H9 (cell line): ENCODE measurements around the gene GGACT. TPM values are rescaled to one million over a fixed set of nuclear protein-coding genes. Genes with fewer than 3 reads are reported as not detected.

Source experiments
- DNase-seq: peaks from one replicate; pipeline ENCODE4 v3.0.0-alpha.2; 2017
- H2AFZ ChIP-seq: one replicate; pipeline ENCODE4 v1.6.1; 2013; ENCODE audit warnings: mild to moderate bottlenecking, low read length, control low read depth, moderate library complexity
- H2AK5ac ChIP-seq: 2 replicates; pipeline ENCODE4 v1.6.1; 2013; ENCODE audit warnings: low read length, control low read depth, mixed read lengths; ENCODE audit not compliant: insufficient read length
- H2BK120ac ChIP-seq: one replicate; pipeline ENCODE4 v1.6.1; 2013; ENCODE audit warnings: low read depth, mild to moderate bottlenecking, low read length, control low read depth, inconsistent platforms; ENCODE audit not compliant: poor library complexity, severe bottlenecking
- H2BK12ac ChIP-seq: 2 replicates; pipeline ENCODE4 v1.6.1; 2013; ENCODE audit warnings: low read length, control low read depth, mixed read lengths, low read depth; ENCODE audit not compliant: insufficient read length
- H2BK15ac ChIP-seq: 2 replicates; pipeline ENCODE4 v1.6.1; 2013; ENCODE audit warnings: low read depth, low read length, control low read depth
- H2BK20ac ChIP-seq: one replicate; pipeline ENCODE4 v1.6.1; 2013; ENCODE audit warnings: low read depth, mild to moderate bottlenecking, low read length, control low read depth, inconsistent platforms; ENCODE audit not compliant: poor library complexity, severe bottlenecking
- H2BK5ac ChIP-seq: 2 replicates; pipeline ENCODE4 v1.6.1; 2013; ENCODE audit warnings: low read length, control low read depth, mixed read lengths; ENCODE audit not compliant: insufficient read length
- H3K14ac ChIP-seq: 2 replicates; pipeline ENCODE4 v1.6.1; 2013; ENCODE audit warnings: low read length, control low read depth; ENCODE audit not compliant: insufficient read depth
- H3K18ac ChIP-seq: 2 replicates; pipeline ENCODE4 v1.6.1; 2013; ENCODE audit warnings: low read depth, mild to moderate bottlenecking, mixed read lengths, low read length, control low read depth; ENCODE audit not compliant: insufficient read length
- H3K23ac ChIP-seq: 2 replicates; pipeline ENCODE4 v1.6.1; 2013; ENCODE audit warnings: low read length, control low read depth, mixed read lengths, low read depth; ENCODE audit not compliant: insufficient read length
- H3K23me2 ChIP-seq: 2 replicates; pipeline ENCODE4 v1.6.1; 2013; ENCODE audit warnings: low read depth, mild to moderate bottlenecking, mixed read lengths, low read length, control low read depth; ENCODE audit not compliant: insufficient read length, poor library complexity, severe bottlenecking
- H3K27ac ChIP-seq: 2 replicates; pipeline ENCODE4 v1.5.1; 2013; ENCODE audit warnings: low read length, control low read depth, mixed read lengths, low read depth; ENCODE audit not compliant: insufficient read length
- H3K27me3 ChIP-seq: 2 replicates; pipeline ENCODE4 v1.6.1; 2013; ENCODE audit warnings: low read length, control low read depth, inconsistent platforms; ENCODE audit not compliant: insufficient read depth
- H3K4ac ChIP-seq: 2 replicates; pipeline ENCODE4 v1.6.1; 2013; ENCODE audit warnings: low read depth, mild to moderate bottlenecking, control low read depth, inconsistent platforms, low read length, moderate library complexity
- H3K4me1 ChIP-seq: 2 replicates; pipeline ENCODE4 v1.6.1; 2013; ENCODE audit warnings: low read length, control low read depth, inconsistent platforms; ENCODE audit not compliant: insufficient read depth
- H3K4me2 ChIP-seq: 2 replicates; pipeline ENCODE4 v1.6.1; 2013; ENCODE audit warnings: low read length, control low read depth, mixed read lengths; ENCODE audit not compliant: insufficient read length, insufficient read depth
- H3K56ac ChIP-seq: 2 replicates; pipeline ENCODE4 v1.6.1; 2013; ENCODE audit warnings: low read depth, mild to moderate bottlenecking, mixed read lengths, low read length, control low read depth; ENCODE audit not compliant: insufficient read length
- H3K79me1 ChIP-seq: 2 replicates; pipeline ENCODE4 v1.6.1; 2013; ENCODE audit warnings: low read depth, mild to moderate bottlenecking, moderate library complexity, low read length, control low read depth, inconsistent platforms; ENCODE audit not compliant: insufficient read depth, poor library complexity, severe bottlenecking
- H3K79me2 ChIP-seq: 2 replicates; pipeline ENCODE4 v1.6.1; 2013; ENCODE audit warnings: low read length, control low read depth, inconsistent platforms; ENCODE audit not compliant: insufficient read depth
- H3K9ac ChIP-seq: 2 replicates; pipeline ENCODE4 v1.6.1; 2013; ENCODE audit warnings: low read length, control low read depth, mixed read lengths; ENCODE audit not compliant: insufficient read length; ENCODE audit errors: extremely low read depth
- H3K9me3 ChIP-seq: one replicate; pipeline ENCODE4 v1.6.1; 2013; ENCODE audit warnings: low read depth, low read length, inconsistent platforms; ENCODE audit not compliant: control insufficient read depth
- H3T11ph ChIP-seq: one replicate; pipeline ENCODE4 v1.6.1; 2013; ENCODE audit warnings: mild to moderate bottlenecking, low read length, control low read depth, inconsistent platforms
- H4K20me1 ChIP-seq: one replicate; pipeline ENCODE4 v1.6.1; 2013; ENCODE audit not compliant: control insufficient read depth, insufficient read length, insufficient read depth
- H4K5ac ChIP-seq: 2 replicates; pipeline ENCODE4 v1.6.1; 2013; ENCODE audit warnings: low read depth, mild to moderate bottlenecking, mixed read lengths, low read length, control low read depth; ENCODE audit not compliant: insufficient read length
- H4K8ac ChIP-seq: replicated peaks from 2 replicates; pipeline ENCODE4 v1.6.1; 2013; ENCODE audit warnings: low read length, control low read depth, mixed read lengths, low read depth; ENCODE audit not compliant: insufficient read length
- H4K91ac ChIP-seq: 2 replicates; pipeline ENCODE4 v1.6.1; 2013; ENCODE audit warnings: low read depth, mild to moderate bottlenecking, moderate library complexity, mixed read lengths, low read length, control low read depth; ENCODE audit not compliant: insufficient read length
- H3K27ac Mint-ChIP-seq, 3 experiments: 2 replicates in 2 of 3; 3 replicates in 1 of 3; pipeline ENCODE4 v1.8.0; 2020 to 2021; ENCODE audit warnings: mixed read lengths in 3 of 3, mild to moderate bottlenecking in 1 of 3, moderate library complexity in 1 of 3
- H3K27me3 Mint-ChIP-seq: 2 replicates; pipeline ENCODE4 v1.8.0; 2021; ENCODE audit warnings: low read depth, mild to moderate bottlenecking, moderate library complexity, mixed read lengths
- H3K36me3 Mint-ChIP-seq, 3 experiments: 2 replicates in 2 of 3; 3 replicates in 1 of 3; pipeline ENCODE4 v1.8.0; 2020 to 2021; ENCODE audit warnings: low read depth in 3 of 3, mixed read lengths in 3 of 3; ENCODE audit not compliant: insufficient read depth in 1 of 3
- H3K4me1 Mint-ChIP-seq, 2 experiments: 2 replicates each; pipeline ENCODE4 v1.8.0; 2020; ENCODE audit warnings: mixed read lengths in 2 of 2
- H3K4me3 Mint-ChIP-seq, 2 experiments: 2 replicates in 1 of 2; 3 replicates in 1 of 2; pipeline ENCODE4 v1.8.0; 2020 to 2021; ENCODE audit warnings: mild to moderate bottlenecking in 2 of 2, mixed read lengths in 2 of 2, moderate library complexity in 1 of 2
- H3K9me3 Mint-ChIP-seq, 2 experiments: 2 replicates in 1 of 2; 3 replicates in 1 of 2; pipeline ENCODE4 v1.8.0; 2020; ENCODE audit warnings: mild to moderate bottlenecking in 2 of 2, mixed read lengths in 2 of 2, moderate library complexity in 1 of 2
- CTCF ChIP-seq: fragments of 200-600 bp; sonication (generic); conservative IDR thresholded peaks from 3 replicates; pipeline ENCODE4 v1.8.0; 2021; ENCODE audit warnings: antibody characterized with exemption, mild to moderate bottlenecking
- WGBS: extraction: QIAGEN DNeasy Blood & Tissue Kit; methylation state at CpG from one replicate; pipeline ENCODE4 v1.1.7; 2013; ENCODE audit warnings: missing lambda C conversion rate, low lambda C conversion rate, mixed read lengths; ENCODE audit not compliant: insufficient read length; ENCODE audit errors: extremely low coverage; 5-methylcytosine and 5-hydroxymethylcytosine counted together
- total RNA-seq: library from RNA; stranded (reverse); gene quantifications from 2 replicates; pipeline ENCODE4 v1.2.1, GENCODE V29; 2021

GGACT gene
- total RNA-seq, 1 experiment from 2014 or later: 1.3 TPM

GRCh38 chr13:100634696-100635095 lies 46.1 kb upstream of the GGACT start:
- H2BK12ac ChIP-seq: no peak overlapping the region
- Mint-ChIP-seq H3K9me3 (no peaks in the 10 kb centered on the region), H3K4me1 (peaks cover 8 to 9% of the 10 kb centered on the region in 2 experiments), H3K36me3 (peaks cover 32 to 57% (median 50%) of the 10 kb centered on the region in 3 experiments; a peak in 6 of 7 replicates), H3K27ac (peak overlapping the region in 2 of 3 experiments; percentile 63 to 78; a peak in 1 of 7 replicates), H3K4me3 (no peak overlapping the region), H3K27me3 (no peaks in the 10 kb centered on the region)
- no peak overlapping the region for H2BK120ac ChIP-seq
- H4K91ac ChIP-seq: no peak overlapping the region
- no peak overlapping the region for H3K4ac ChIP-seq
- no peak overlapping the region for H3K14ac ChIP-seq
- H3K79me2 ChIP-seq: no peaks in the 10 kb centered on the region
- H3T11ph ChIP-seq: no peak overlapping the region
- WGBS: no CpG with 5 or more reads among the region's 12 CpGs
- H3K9ac ChIP-seq: no peak overlapping the region
- no peak overlapping the region for H3K18ac ChIP-seq
- H3K56ac ChIP-seq: no peak overlapping the region
- no peak overlapping the region for H2BK5ac ChIP-seq
- TF ChIP-seq CTCF: no peak
- no peaks in the 10 kb centered on the region for H3K4me1 ChIP-seq
- no peaks in the 10 kb centered on the region for H3K23me2 ChIP-seq
- no peaks in the 10 kb centered on the region for H4K20me1 ChIP-seq
- no peak overlapping the region for H3K4me2 ChIP-seq
- no peak overlapping the region for H2BK15ac ChIP-seq
- H3K9me3 ChIP-seq: no peaks in the 10 kb centered on the region
- no peak overlapping the region for H4K8ac ChIP-seq
- no peak for DNase-seq
- no peak overlapping the region for H3K27ac ChIP-seq
- H3K79me1 ChIP-seq: no peaks in the 10 kb centered on the region
- no peak overlapping the region for H2AFZ ChIP-seq
- no peaks in the 10 kb centered on the region for H3K27me3 ChIP-seq
- H2AK5ac ChIP-seq: no peak overlapping the region
- no peak overlapping the region for H3K23ac ChIP-seq
- H4K5ac ChIP-seq: no peak overlapping the region
- H2BK20ac ChIP-seq: no peak overlapping the region
